ENCODE measurements around the gene PTPRJ.
"Not testable (repeated sequence)": the region's sequence is repeated elsewhere in the genome, so short reads cannot be mapped to it uniquely, and the experiment has no call there.

Gene PTPRJ

GRCh38 chr11:48017831-48018527, 37.6 kb downstream of the PTPRJ start:
- DNase-seq (ENCODE audit: low read depth in 2 of 2) = no peak

- DNase-seq (ENCODE audit: low read depth in 2 of 2) = no peak
Observed at GRCh38 chr11:48018528-48019216, 38.3 kb downstream of the PTPRJ start.

- no peak for DNase-seq (ENCODE audit: low read depth in 2 of 2)
Observed at GRCh38 chr11:48019217-48019584, 38.8 kb downstream of the PTPRJ start.

- DNase-seq (ENCODE audit: low read depth in 2 of 2) = no peak
Observed at GRCh38 chr11:48019595-48019994, 39.2 kb downstream of the PTPRJ start.

- no peak for DNase-seq (ENCODE audit: low read depth in 2 of 2)
Observed at GRCh38 chr11:48020092-48020755, 39.9 kb downstream of the PTPRJ start.

- DNase-seq (ENCODE audit: low read depth in 2 of 2) = not testable (repeated sequence)
Observed at GRCh38 chr11:48021201-48021820, 41.0 kb downstream of the PTPRJ start.

- DNase-seq (ENCODE audit: low read depth in 2 of 2) = no peak
Observed at GRCh38 chr11:48022445-48022844, 42.1 kb downstream of the PTPRJ start.

- DNase-seq (ENCODE audit: low read depth in 2 of 2) = not testable (repeated sequence)
Observed at GRCh38 chr11:48023608-48024007, 43.2 kb downstream of the PTPRJ start.

GRCh38 chr11:48024635-48025071, 44.3 kb downstream of the PTPRJ start:
- no peak for DNase-seq (ENCODE audit: low read depth in 2 of 2)

GRCh38 chr11:48025293-48025983, 45.1 kb downstream of the PTPRJ start:
- DNase-seq (ENCODE audit: low read depth in 2 of 2) = no peak

- no peak for DNase-seq (ENCODE audit: low read depth in 2 of 2)
Observed at GRCh38 chr11:48025984-48026340, 45.6 kb downstream of the PTPRJ start.

- DNase-seq (ENCODE audit: low read depth in 2 of 2) = no peak
Observed at GRCh38 chr11:48028914-48029680, 48.7 kb downstream of the PTPRJ start.

- DNase-seq (ENCODE audit: low read depth in 2 of 2) = no peak
Observed at GRCh38 chr11:48029681-48030290, 49.4 kb downstream of the PTPRJ start.

- no peak for DNase-seq (ENCODE audit: low read depth in 2 of 2)
Observed at GRCh38 chr11:48031602-48032001, 51.2 kb downstream of the PTPRJ start.

- no peak for DNase-seq (ENCODE audit: low read depth in 2 of 2)
Observed at GRCh38 chr11:48032721-48033120, 52.4 kb downstream of the PTPRJ start.

GRCh38 chr11:48033918-48034341, 53.6 kb downstream of the PTPRJ start:
- no peak for DNase-seq (ENCODE audit: low read depth in 2 of 2)

GRCh38 chr11:48034926-48035871, 54.8 kb downstream of the PTPRJ start:
- DNase-seq (ENCODE audit: low read depth in 2 of 2) = no peak

- no peak for DNase-seq (ENCODE audit: low read depth in 2 of 2)
Observed at GRCh38 chr11:48036011-48036410, 55.7 kb downstream of the PTPRJ start.

GRCh38 chr11:48036466-48036865, 56.1 kb downstream of the PTPRJ start:
- DNase-seq (ENCODE audit: low read depth in 2 of 2) = peak in 1 of 2 experiments; percentile 24
